H1 (cell line): ENCODE results near the gene COL4A3.

Source experiments
- CEBPB ChIP-seq: IDR thresholded peaks from 2 replicates; pipeline ENCODE4 v1.6.1; 2012; ENCODE audit warnings: low read depth, low read length
- CTCF ChIP-seq, 3 experiments: IDR thresholded peaks; 1 replicate in 2 of 3; 2 replicates in 1 of 3; pipeline versions ENCODE4 v1.5.1 to v1.6.1; 2011; ENCODE audit warnings: low read length in 3 of 3, mild to moderate bottlenecking in 3 of 3, inconsistent platforms in 2 of 3, low read depth in 1 of 3, moderate library complexity in 1 of 3; ENCODE audit not compliant: insufficient read depth in 1 of 3; ENCODE audit errors: control extremely low read depth in 1 of 3
- JUND ChIP-seq: IDR thresholded peaks from 2 replicates; pipeline ENCODE4 v1.6.1; 2011; ENCODE audit warnings: mild to moderate bottlenecking, improper control_type of control experiment, low read length
- POLR2A ChIP-seq, 2 experiments: IDR thresholded peaks; 1 replicate in 1 of 2; 2 replicates in 1 of 2; pipeline ENCODE4 v1.6.1; 2011; ENCODE audit warnings: low read depth in 2 of 2, low read length in 2 of 2, mild to moderate bottlenecking in 2 of 2; ENCODE audit errors: control extremely low read depth in 1 of 2
- SRF ChIP-seq: IDR thresholded peaks from 2 replicates; pipeline ENCODE4 v1.6.1; 2011; ENCODE audit warnings: mild to moderate bottlenecking, low read depth, low read length, moderate library complexity
- TCF12 ChIP-seq: IDR thresholded peaks from 2 replicates; pipeline ENCODE4 v1.6.1; 2011; ENCODE audit warnings: low read depth, mild to moderate bottlenecking, low read length

- TF ChIP-seq CEBPB (no peak), SRF (no peak), CTCF (IDR thresholded peaks at IDR 0.05; ENCODE audit: control extremely low read depth in 1 of 3, insufficient read depth in 1 of 3, low read depth in 1 of 3, low read length in 3 of 3) (no peak), JUND (no peak), POLR2A (IDR thresholded peaks at IDR 0.05; ENCODE audit: control extremely low read depth in 1 of 2, low read depth in 2 of 2, low read length in 2 of 2) (no peak), TCF12 (no peak)
Observed at GRCh38 chr2:227188292-227188691, 23.9 kb downstream of the COL4A3 start.
